HepG2 (cell line): Measurements from ENCODE around the gene SLA2. TPM values are rescaled to one million over a fixed set of nuclear protein-coding genes. Genes with fewer than 3 reads are reported as not detected.

Experiments
- ATAC-seq: fragments of 200-7000 bp; cut with Tn5 transposase; 3 replicates; pipeline ENCODE4 v1.9.1; 2020; ENCODE audit warnings: mild to moderate bottlenecking, moderate library complexity
- BruUV-seq: library from RNA; stranded (reverse); fragments of 400-500 nt; replicated peaks from 2 replicates; lab custom pipeline; 2021; lab: Mats Ljungman, UMichigan
- CTCF ChIA-PET: fragments of 300-600 bp; formaldehyde crosslinking; extraction: SDS; loops from one replicate; lab custom pipeline; 2021; ENCODE audit warnings: low total read pairs, inconsistent platforms, low intra/inter-chr PET ratio; lab: Yijun Ruan, JAX
- POLR2A ChIA-PET: fragments of 350-600 bp; sonication (Branson Sonifier 250); formaldehyde crosslinking; loops from one replicate; lab custom pipeline; 2020; ENCODE audit warnings: antibody characterized with exemption, inconsistent platforms; lab: Yijun Ruan, JAX
- DNase-seq: peaks from one replicate; pipeline ENCODE4 v3.0.0-alpha.2; 2015; ENCODE audit warnings: low spot score
- FAIRE-seq: peaks from 3 replicates; lab custom pipeline; 2011; peaks lifted over from hg19 to GRCh38; lab: Jason Lieb, UNC
- H2AFZ ChIP-seq: one replicate; pipeline ENCODE4 v1.6.1; 2011; ENCODE audit warnings: low read length, inconsistent platforms
- H3K27ac ChIP-seq: fragments of 300-600 bp; 3 replicates; pipeline ENCODE4 v1.8.0; 2011; ENCODE audit warnings: mixed run types, mild to moderate bottlenecking, mixed read lengths, low read length, inconsistent platforms; ENCODE audit not compliant: insufficient read depth; ENCODE audit errors: extremely low read length
- H3K27me3 ChIP-seq, 2 experiments: fragments of 200-600 bp in 1 of 2; 2 replicates in 1 of 2; 3 replicates in 1 of 2; pipeline versions ENCODE4 v1.6.0 to v1.8.0; 2011; ENCODE audit warnings: low read length in 2 of 2, mild to moderate bottlenecking in 2 of 2, moderate library complexity in 2 of 2, inconsistent platforms in 1 of 2; ENCODE audit not compliant: insufficient read depth in 2 of 2, control insufficient read depth in 1 of 2
- H3K36me3 ChIP-seq, 2 experiments: fragments of 200-600 bp in 1 of 2; replicated peaks in 1 of 2; 2 replicates in 1 of 2; 3 replicates in 1 of 2; pipeline versions ENCODE4 v1.5.1 to v1.8.0; 2011; ENCODE audit warnings: low read length in 2 of 2, inconsistent platforms in 1 of 2; ENCODE audit not compliant: insufficient read depth in 2 of 2, control insufficient read depth in 1 of 2
- H3K4me1 ChIP-seq: 2 replicates; pipeline ENCODE4 v1.5.1; 2012; ENCODE audit warnings: low read length, inconsistent platforms; ENCODE audit not compliant: insufficient read depth
- H3K4me2 ChIP-seq: 2 replicates; pipeline ENCODE4 v1.6.0; 2011; ENCODE audit warnings: low read depth, low read length, inconsistent platforms
- H3K4me3 ChIP-seq, 3 experiments: fragments of 200-600 bp in 1 of 3; sonication (generic), shearing (Covaris generic) in 1 of 3; replicated peaks in 1 of 3; 2 replicates each; pipeline ENCODE4 v1.5.1; 2011 to 2016; ENCODE audit warnings: low read length in 3 of 3, inconsistent platforms in 2 of 3, low read depth in 2 of 3, mild to moderate bottlenecking in 2 of 3, control low read depth in 1 of 3, mixed read lengths in 1 of 3; ENCODE audit not compliant: insufficient read depth in 1 of 3
- H3K79me2 ChIP-seq: one replicate; pipeline ENCODE4 v1.6.1; 2011; ENCODE audit warnings: low read length, inconsistent platforms; ENCODE audit not compliant: insufficient read depth
- H3K9ac ChIP-seq: 2 replicates; pipeline ENCODE4 v1.6.0; 2011; ENCODE audit warnings: mild to moderate bottlenecking, low read depth, low read length, inconsistent platforms; ENCODE audit not compliant: insufficient read depth
- H3K9me3 ChIP-seq: 2 replicates; pipeline ENCODE4 v1.5.1; 2012; ENCODE audit warnings: mild to moderate bottlenecking, low read length
- H4K20me1 ChIP-seq: 2 replicates; pipeline ENCODE4 v1.6.0; 2011; ENCODE audit warnings: inconsistent platforms, mild to moderate bottlenecking, low read length, moderate library complexity; ENCODE audit not compliant: insufficient read depth
- ATF1 ChIP-seq: IDR thresholded peaks from 2 replicates; pipeline ENCODE4 v1.6.1; 2016; ENCODE audit warnings: mild to moderate bottlenecking, control low read depth
- CREB1 ChIP-seq, 2 experiments: fragments of 450-650 bp in 1 of 2; IDR thresholded peaks; 2 replicates each; pipeline ENCODE4 v1.6.1; 2016 to 2017; ENCODE audit warnings: control low read depth in 1 of 2, mild to moderate bottlenecking in 1 of 2, missing compliant biosample characterization in 1 of 2, missing genetic modification characterization in 1 of 2
- FOXA1 ChIP-seq, 2 experiments: fragments of 450-650 bp in 1 of 2; sonication (generic) in 1 of 2; formaldehyde crosslinking in 1 of 2; IDR thresholded peaks; 2 replicates each; pipeline versions ENCODE4 v1.4.0 to v1.6.1; 2016 to 2020; ENCODE audit warnings: missing genetic modification reagents in 1 of 2
- MEIS1 ChIP-seq: sonication (generic); formaldehyde crosslinking; IDR thresholded peaks from 2 replicates; pipeline ENCODE4 v1.9.0; 2021; ENCODE audit warnings: mild to moderate bottlenecking, missing genetic modification reagents, moderate library complexity, borderline replicate concordance
- MTF2 ChIP-seq: sonication (generic); formaldehyde crosslinking; IDR thresholded peaks from 2 replicates; pipeline ENCODE4 v1.5.0; 2020; ENCODE audit warnings: missing genetic modification reagents, borderline replicate concordance
- NKX3-1 ChIP-seq: sonication (generic); formaldehyde crosslinking; IDR thresholded peaks from 2 replicates; pipeline ENCODE4 v1.5.0; 2020; ENCODE audit warnings: missing genetic modification reagents
- PHB2 ChIP-seq: fragments of 450-650 bp; IDR thresholded peaks from 2 replicates; pipeline ENCODE4 v1.6.1; 2018; ENCODE audit not compliant: partially characterized antibody
- POLR2G ChIP-seq: fragments of 200-400 bp; formaldehyde crosslinking; IDR thresholded peaks from 2 replicates; pipeline ENCODE4 v1.6.1; 2018; ENCODE audit warnings: mild to moderate bottlenecking, low read depth, low read length, moderate library complexity
- RBFOX2 ChIP-seq: fragments of 200-400 bp; formaldehyde crosslinking; IDR thresholded peaks from 2 replicates; pipeline ENCODE4 v1.6.1; 2017; ENCODE audit warnings: low read depth, mild to moderate bottlenecking, low read length
- RBM22 ChIP-seq: fragments of 200-400 bp; formaldehyde crosslinking; optimal IDR thresholded peaks from 2 replicates; pipeline ENCODE3; 2017; ENCODE audit warnings: mild to moderate bottlenecking, low read length, moderate library complexity
- SAFB2 ChIP-seq: sonication (generic); formaldehyde crosslinking; IDR thresholded peaks from 2 replicates; pipeline ENCODE4 v1.5.1; 2020; ENCODE audit warnings: missing genetic modification reagents, low read depth, mild to moderate bottlenecking, borderline replicate concordance
- SATB2 ChIP-seq: sonication (generic); formaldehyde crosslinking; IDR thresholded peaks from 2 replicates; pipeline ENCODE4 v1.5.0; 2020; ENCODE audit warnings: missing genetic modification reagents
- SRSF1 ChIP-seq: fragments of 200-400 bp; formaldehyde crosslinking; optimal IDR thresholded peaks from 2 replicates; pipeline ENCODE3; 2017; ENCODE audit warnings: mild to moderate bottlenecking, low read depth, low read length, moderate library complexity
- TFAP4 ChIP-seq: sonication (generic); IDR thresholded peaks from 2 replicates; pipeline ENCODE4 v1.6.1; 2016; ENCODE audit warnings: low read depth, borderline replicate concordance
- ZKSCAN8 ChIP-seq: IDR thresholded peaks from 2 replicates; pipeline ENCODE4 v1.6.1; 2016; ENCODE audit warnings: borderline replicate concordance, missing genetic modification reagents, missing compliant biosample characterization
- ZNF510 ChIP-seq: sonication (generic); formaldehyde crosslinking; IDR thresholded peaks from 2 replicates; pipeline ENCODE4 v1.4.0; 2020; ENCODE audit warnings: low read depth, mild to moderate bottlenecking, missing genetic modification reagents
- ZNF777 ChIP-seq: sonication (generic); formaldehyde crosslinking; IDR thresholded peaks from 2 replicates; pipeline ENCODE4 v1.4.0; 2020; ENCODE audit warnings: missing genetic modification reagents
- ZXDC ChIP-seq: sonication (generic); formaldehyde crosslinking; IDR thresholded peaks from 2 replicates; pipeline ENCODE4 v1.5.0; 2020; ENCODE audit warnings: mild to moderate bottlenecking, missing genetic modification reagents
- WGBS: methylation state at CpG from one replicate; pipeline ENCODE4 v1.1.6; 2017; ENCODE audit warnings: low lambda C conversion rate; 5-methylcytosine and 5-hydroxymethylcytosine counted together
- in situ Hi-C: cut with HindIII; loops from 2 replicates; pipeline ENCODE4 v1.10.0; 2017; ENCODE audit warnings: low pct_unique_long_range_greater_than_20kb; ENCODE audit not compliant: extremely low pct_ligation_motif_present
- intact Hi-C: fragments of 100-400 bp; cut with micrococcal nuclease; formaldehyde crosslinking; loops from one replicate; pipeline ENCODE4 v1.10.0; 2022; ENCODE audit not compliant: unreplicated experiment
- polyA plus RNA-seq, 8 experiments: library from polyadenylated mRNA; depleted of rRNA in 3 of 8; stranded (reverse) in 7 of 8; unstranded in 1 of 8; fragments of >200 nt; fragmentation: Illumina TruSeq in 4 of 8; extraction: Trizol in 4 of 8; gene quantifications; 2 replicates each; pipeline versions ENCODE4 v1.2.1 to v1.2.3, GENCODE V29; 2011 to 2016; ENCODE audit warnings: low read depth in 4 of 8, missing spikeins in 1 of 8, mixed read lengths in 1 of 8; ENCODE audit not compliant: insufficient read depth in 1 of 8
- total RNA-seq, 5 experiments: library from RNA; depleted of rRNA; stranded (reverse); fragments of >200 nt; fragmentation: Illumina TruSeq; extraction: Trizol; gene quantifications; 2 replicates each; pipeline ENCODE4 v1.2.3, GENCODE V29; 2016; ENCODE audit warnings: low read depth in 1 of 5

Gene SLA2
- total and polyA plus RNA-seq, 2 of the 13 experiments (the other 11 are each of a cell fraction or from before 2014, with no cell fraction given) = 1.6 to 3.6 TPM

- peak; percentile 50; the same call in 1 of the 2 replicates for TF ChIP-seq POLR2G
Measured at GRCh38 chr20:36585410-36586125, 60.4 kb downstream of the SLA2 start (continued).

- no peak for DNase-seq
- Histone ChIP-seq H3K4me1 (no peaks in the 10 kb centered on the region), H3K27me3 (no peaks in the 10 kb centered on the region), H2AFZ (no peak overlapping the region), H3K27ac (no peak overlapping the region), H3K9me3 (no peaks in the 10 kb centered on the region), H3K4me2 (no peak overlapping the region), H3K4me3 (no peak overlapping the region), H3K9ac (no peak overlapping the region), H3K36me3 (peaks cover 39 to 60% of the 10 kb centered on the region in 2 experiments), H3K79me2 (peaks cover 6% of the 10 kb centered on the region), H4K20me1 (no peaks in the 10 kb centered on the region)
- ATAC-seq = no peak; the same call in 2 of the 3 replicates
- no peak for FAIRE-seq
- intact Hi-C loops (no loop called here), in situ Hi-C loops (no loop called here)
- POLR2A ChIA-PET = interaction anchor here (2.3 to 4.9 kb wide), 3 partner anchors 10 to 22 kb away, joined by 7 to 28 read pairs (median 10); partner anchors contain the start of genes RAB5IF and TGIF2
- CTCF ChIA-PET = interaction anchor here (1.2 kb wide), 1 partner anchor 11 kb away, joined by 3 read pairs; the partner anchor contains the start of gene TGIF2
- 77% methylated on average over 2 of the region's 2 CpGs for WGBS
- BruUV-seq = no TSS peak
- TF ChIP-seq PHB2 = no peak
- no peak for TF ChIP-seq ATF1 (CRISPR knock-in tag)
- TF ChIP-seq NKX3-1 (CRISPR knock-in tag) = no peak
- TF ChIP-seq ZNF777 (CRISPR knock-in tag) = no peak
- TF ChIP-seq SAFB2 (CRISPR knock-in tag) = no peak
- TF ChIP-seq FOXA1 (IDR thresholded peaks at IDR 0.05) = no peak
- TF ChIP-seq FOXA1 (CRISPR knock-in tag; IDR thresholded peaks at IDR 0.05) = no peak
- no peak for TF ChIP-seq MEIS1
- TF ChIP-seq ZXDC (CRISPR knock-in tag) = 0 out of 2 replicates have a peak, but pooled peaks have one; percentile 14
- no peak for TF ChIP-seq ZNF510 (CRISPR knock-in tag)
- TF ChIP-seq RBFOX2 = peak; percentile 25; the same call in 1 of the 2 replicates
- no peak for TF ChIP-seq SRSF1
- no peak for TF ChIP-seq TFAP4
- TF ChIP-seq RBM22 = peak; percentile 87
- peak; percentile 49; the same call in 1 of the 2 replicates for TF ChIP-seq CREB1 (IDR thresholded peaks at IDR 0.05)
- no peak for TF ChIP-seq CREB1 (CRISPR knock-in tag; IDR thresholded peaks at IDR 0.05)
- no peak for TF ChIP-seq SATB2 (CRISPR knock-in tag)
- peak; percentile 27; the same call in 1 of the 2 replicates for TF ChIP-seq POLR2G
- TF ChIP-seq ZKSCAN8 (CRISPR knock-in tag) = no peak
- TF ChIP-seq MTF2 (CRISPR knock-in tag) = no peak
Measured at GRCh38 chr20:36584018-36584481, 61.9 kb downstream of the SLA2 start.
